Cardiac fibroblast (primary cell): ENCODE data around the gene MGAT3.
"Not testable (repeated sequence)": the region's sequence is repeated elsewhere in the genome, so short reads cannot be mapped to it uniquely, and the experiment has no call there.

Experiments used
- DNase-seq, 2 donors: peaks; one replicate each; pipeline versions ENCODE4 v3.0.0 to v3.0.0-alpha.2; 2010; ENCODE audit warnings: low read depth in 2 of 2
- H3K4me3 ChIP-seq, 2 donors: replicated peaks in 1 of 2; 1 replicate in 1 of 2; 2 replicates in 1 of 2; pipeline ENCODE4 v1.5.1; 2011; ENCODE audit warnings: low read depth in 2 of 2, low read length in 2 of 2, mild to moderate bottlenecking in 2 of 2, moderate library complexity in 1 of 2
- TF ChIP-seq, protein P1 (sequence below): IDR thresholded peaks from one replicate; pipeline ENCODE4 v1.5.1; 2011; ENCODE audit warnings: low read depth, mild to moderate bottlenecking, low read length, inconsistent platforms

MGAT3 gene, protein sequence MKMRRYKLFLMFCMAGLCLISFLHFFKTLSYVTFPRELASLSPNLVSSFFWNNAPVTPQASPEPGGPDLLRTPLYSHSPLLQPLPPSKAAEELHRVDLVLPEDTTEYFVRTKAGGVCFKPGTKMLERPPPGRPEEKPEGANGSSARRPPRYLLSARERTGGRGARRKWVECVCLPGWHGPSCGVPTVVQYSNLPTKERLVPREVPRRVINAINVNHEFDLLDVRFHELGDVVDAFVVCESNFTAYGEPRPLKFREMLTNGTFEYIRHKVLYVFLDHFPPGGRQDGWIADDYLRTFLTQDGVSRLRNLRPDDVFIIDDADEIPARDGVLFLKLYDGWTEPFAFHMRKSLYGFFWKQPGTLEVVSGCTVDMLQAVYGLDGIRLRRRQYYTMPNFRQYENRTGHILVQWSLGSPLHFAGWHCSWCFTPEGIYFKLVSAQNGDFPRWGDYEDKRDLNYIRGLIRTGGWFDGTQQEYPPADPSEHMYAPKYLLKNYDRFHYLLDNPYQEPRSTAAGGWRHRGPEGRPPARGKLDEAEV

DNA sequence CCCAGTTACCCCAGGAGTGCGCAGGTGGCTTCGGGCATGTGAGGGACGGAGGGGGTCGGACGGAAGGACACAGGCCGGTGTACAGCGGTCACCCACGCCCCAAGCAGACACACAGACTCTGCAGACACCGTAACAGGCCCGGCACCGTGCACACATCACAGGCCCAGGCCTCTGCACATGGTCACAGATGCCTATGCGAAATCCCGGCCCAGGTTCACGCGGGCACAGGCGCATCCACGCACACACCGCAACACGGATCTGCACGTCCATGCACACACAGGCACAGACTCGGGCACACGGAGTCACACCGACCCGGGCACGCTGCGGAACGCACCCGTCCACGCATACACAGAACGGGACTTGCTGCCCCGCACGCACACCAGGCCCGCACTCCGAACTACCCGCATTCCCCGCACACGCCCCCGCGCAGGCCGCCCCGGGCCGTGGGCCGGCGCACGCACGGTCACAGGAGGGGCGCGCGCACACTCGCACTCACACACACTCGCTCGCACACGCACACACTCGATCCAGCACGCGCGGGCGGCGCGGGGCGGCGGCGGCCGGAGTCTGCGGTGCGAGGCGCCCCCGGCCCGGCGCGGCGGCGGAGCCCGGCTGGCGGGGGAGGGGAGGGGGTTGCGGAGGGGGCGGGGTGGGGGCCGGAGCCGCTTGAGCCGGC lies at the start of gene MGAT3:
MGAT3 (plus strand) TSS at position 491 of the 676 bp plus-strand sequence. CDS start 30,336 bp downstream, outside the sequence.
- peak within 1 kb of the TSS in 1 of 2 donors; percentile 55 for H3K4me3 ChIP-seq

DNA sequence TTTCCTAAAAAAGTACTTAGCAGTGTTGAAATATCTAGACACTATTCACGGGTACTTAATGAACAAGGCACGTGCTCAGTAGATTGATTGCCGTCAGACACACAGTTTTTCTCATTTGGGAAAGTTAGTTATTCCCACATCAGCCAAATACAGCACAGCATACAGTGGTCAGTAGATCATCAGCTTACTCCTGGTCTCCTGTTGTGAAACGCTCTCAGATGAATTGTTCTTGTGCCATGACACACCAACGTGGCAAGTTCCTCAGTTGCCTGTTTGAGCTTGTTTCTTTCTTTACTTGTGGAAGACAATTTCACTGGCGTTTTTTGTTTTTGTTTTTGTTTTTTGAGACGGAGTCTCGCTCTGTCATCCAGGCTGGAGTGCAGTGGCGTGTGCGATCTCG lies 48.6 kb upstream of the MGAT3 start:
- no peak for DNase-seq
- TF ChIP-seq, protein P1, sequence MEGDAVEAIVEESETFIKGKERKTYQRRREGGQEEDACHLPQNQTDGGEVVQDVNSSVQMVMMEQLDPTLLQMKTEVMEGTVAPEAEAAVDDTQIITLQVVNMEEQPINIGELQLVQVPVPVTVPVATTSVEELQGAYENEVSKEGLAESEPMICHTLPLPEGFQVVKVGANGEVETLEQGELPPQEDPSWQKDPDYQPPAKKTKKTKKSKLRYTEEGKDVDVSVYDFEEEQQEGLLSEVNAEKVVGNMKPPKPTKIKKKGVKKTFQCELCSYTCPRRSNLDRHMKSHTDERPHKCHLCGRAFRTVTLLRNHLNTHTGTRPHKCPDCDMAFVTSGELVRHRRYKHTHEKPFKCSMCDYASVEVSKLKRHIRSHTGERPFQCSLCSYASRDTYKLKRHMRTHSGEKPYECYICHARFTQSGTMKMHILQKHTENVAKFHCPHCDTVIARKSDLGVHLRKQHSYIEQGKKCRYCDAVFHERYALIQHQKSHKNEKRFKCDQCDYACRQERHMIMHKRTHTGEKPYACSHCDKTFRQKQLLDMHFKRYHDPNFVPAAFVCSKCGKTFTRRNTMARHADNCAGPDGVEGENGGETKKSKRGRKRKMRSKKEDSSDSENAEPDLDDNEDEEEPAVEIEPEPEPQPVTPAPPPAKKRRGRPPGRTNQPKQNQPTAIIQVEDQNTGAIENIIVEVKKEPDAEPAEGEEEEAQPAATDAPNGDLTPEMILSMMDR = no peak
- H3K4me3 ChIP-seq = no peak overlapping the region

More for the DNA sequence above, at the start of gene MGAT3:
- TF ChIP-seq, protein P1 = no peak
- no peak for DNase-seq

DNA sequence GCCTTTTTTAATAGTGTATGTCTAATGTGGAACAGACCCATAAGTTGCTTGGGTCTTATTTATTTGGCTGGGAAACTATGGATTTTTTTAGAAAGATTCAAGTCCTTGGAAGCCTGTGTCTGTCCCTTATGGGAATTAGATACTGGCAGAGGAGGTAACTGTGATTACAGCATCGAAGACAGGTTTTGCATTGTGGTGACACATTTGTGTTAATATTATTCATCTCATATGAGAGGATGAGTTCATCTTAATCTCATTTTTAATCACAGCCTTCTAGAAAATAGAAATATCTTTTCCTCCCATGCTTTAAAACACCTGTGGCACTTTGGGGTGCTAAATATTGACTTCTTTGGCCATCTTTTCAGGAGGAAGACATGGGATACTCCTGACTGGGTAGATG lies 48.0 kb upstream of the MGAT3 start:
- no peak overlapping the region for H3K4me3 ChIP-seq
- TF ChIP-seq, protein P1 = no peak
- no peak for DNase-seq

DNA sequence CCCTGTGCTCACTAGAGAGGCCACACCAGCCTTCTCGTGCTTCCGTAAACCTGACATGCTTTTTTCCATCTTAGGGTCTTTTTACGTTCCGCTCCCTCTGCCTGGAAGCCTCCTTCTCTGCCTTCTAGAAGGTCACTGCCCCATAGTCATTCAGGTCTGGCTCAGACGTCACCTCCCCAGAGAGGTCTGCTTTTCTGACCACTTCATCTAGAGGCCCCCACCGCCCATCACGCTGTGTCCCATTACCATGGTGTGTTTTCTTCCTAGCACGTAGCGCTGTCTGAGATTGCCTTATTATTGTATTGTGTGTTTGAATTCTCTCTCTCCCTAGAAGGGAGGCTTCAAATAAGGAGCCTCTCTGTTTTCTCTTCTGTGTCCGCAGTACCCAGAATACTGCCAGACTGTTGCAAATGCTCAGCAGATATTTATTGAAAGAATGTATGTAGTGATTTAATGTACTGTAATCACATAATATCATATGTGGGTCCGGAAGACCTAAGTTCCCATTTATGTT lies 47.2 kb upstream of the MGAT3 start:
- no peak for DNase-seq
- H3K4me3 ChIP-seq = no peak overlapping the region
- TF ChIP-seq, protein P1 = no peak

DNA sequence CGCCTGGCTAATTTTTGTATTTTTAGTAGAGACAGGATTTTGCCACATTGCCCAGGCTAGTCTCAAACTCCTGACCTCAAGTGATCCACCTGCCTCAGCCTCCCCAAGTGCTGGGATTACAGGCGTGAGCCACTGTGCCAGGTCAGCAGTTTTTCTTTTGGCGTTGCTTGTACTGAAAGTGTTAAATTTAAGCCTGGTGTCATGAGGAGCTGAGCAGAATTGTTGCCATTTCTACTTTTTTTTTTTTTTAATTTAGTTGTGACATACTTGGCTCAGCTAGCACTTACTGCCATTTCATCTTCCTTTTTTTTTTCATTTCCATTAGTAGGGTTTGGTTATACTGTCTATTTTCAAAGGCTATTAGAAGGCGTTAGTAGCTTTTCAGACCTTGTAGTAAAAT lies 46.5 kb upstream of the MGAT3 start:
- H3K4me3 ChIP-seq = no peak overlapping the region
- TF ChIP-seq, protein P1 = no peak
- no peak for DNase-seq

DNA sequence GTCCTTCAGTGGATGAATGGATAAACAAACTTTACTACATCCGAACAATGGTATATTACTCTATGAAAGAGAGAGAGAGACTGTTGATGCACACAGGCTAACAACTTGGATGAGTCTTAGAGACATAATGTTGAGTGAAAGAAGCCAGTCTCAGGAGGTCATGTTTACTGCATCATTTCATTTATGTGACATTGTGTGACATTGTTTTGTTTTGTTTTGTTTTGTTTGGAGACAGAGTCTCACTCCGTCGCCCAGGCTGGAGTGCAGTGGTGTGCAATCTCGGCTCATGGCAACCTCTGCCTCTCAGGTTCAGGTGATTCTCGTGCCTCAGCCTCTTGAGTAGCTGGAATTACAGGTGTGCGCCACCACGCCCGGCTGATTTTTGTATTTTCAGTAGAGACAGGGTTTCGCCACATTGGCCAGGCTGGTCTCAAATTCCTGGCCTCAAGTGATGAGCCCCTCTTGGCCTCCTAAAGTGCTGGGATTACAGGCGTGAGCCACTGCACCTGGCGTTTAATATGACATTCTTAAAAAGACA lies 44.9 kb upstream of the MGAT3 start:
- not testable (repeated sequence) for H3K4me3 ChIP-seq, DNase-seq

DNA sequence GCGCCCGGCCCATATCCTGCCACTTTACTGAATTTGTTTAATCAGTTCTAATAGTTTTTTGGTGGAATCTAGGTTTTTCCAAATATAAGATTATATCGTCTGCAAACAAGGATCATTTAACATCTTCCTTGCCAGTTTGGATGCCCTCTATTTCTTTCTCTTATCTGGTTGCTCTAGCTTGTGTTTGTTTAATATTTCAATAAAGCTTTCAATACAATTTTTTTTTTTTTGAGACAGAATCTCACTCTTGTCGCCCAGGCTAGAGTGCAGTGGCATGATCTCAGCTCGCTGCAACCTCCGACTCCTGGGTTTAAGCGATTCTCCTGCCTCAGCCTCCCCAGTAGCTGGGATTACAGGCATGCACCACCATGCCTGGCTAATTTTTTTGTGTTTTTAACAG lies 43.6 kb upstream of the MGAT3 start:
- DNase-seq, H3K4me3 ChIP-seq: not testable (repeated sequence)
